NAMALWA (cell line): Measurements from ENCODE around the gene PMPCA.

Source experiments
- DNase-seq: peaks from one replicate; pipeline ENCODE4 v3.0.0-alpha.2; 2015; ENCODE audit warnings: low spot score

PMPCA gene

GRCh38 chr9:136373300-136374182, 36.9 kb upstream of the PMPCA start, which contains the start of gene CARD9:
Gene CARD9 (minus strand): TSS chr9:136373669. CDS start chr9:136372078, 1,591 bp downstream.
- DNase-seq = no peak

DNA sequence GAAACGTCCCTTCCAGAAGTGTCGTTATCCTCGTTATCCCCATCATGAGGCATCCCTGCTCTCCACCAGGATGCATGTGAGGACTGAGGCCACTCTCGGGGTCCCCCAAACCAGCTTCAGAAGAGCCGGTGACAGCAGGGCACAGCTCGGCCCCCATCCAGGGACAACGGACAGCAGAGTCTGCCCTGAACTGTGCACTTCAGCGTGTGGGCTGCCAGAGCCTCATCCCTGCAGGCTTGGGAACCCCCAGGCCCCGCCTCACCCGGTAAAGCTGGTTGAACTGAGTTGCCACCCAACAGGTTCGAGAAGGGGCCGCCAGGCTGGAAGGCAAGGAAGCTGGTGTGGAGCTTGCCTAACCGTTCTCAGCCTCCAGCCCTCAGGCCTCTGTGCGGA, 36.3 kb upstream of the PMPCA start:
- DNase-seq = no peak

GRCh38 chr9:136375096-136375495, 35.4 kb upstream of the PMPCA start:
- DNase-seq = no peak

GRCh38 chr9:136376457-136376856, 34.0 kb upstream of the PMPCA start:
- no peak for DNase-seq

DNA sequence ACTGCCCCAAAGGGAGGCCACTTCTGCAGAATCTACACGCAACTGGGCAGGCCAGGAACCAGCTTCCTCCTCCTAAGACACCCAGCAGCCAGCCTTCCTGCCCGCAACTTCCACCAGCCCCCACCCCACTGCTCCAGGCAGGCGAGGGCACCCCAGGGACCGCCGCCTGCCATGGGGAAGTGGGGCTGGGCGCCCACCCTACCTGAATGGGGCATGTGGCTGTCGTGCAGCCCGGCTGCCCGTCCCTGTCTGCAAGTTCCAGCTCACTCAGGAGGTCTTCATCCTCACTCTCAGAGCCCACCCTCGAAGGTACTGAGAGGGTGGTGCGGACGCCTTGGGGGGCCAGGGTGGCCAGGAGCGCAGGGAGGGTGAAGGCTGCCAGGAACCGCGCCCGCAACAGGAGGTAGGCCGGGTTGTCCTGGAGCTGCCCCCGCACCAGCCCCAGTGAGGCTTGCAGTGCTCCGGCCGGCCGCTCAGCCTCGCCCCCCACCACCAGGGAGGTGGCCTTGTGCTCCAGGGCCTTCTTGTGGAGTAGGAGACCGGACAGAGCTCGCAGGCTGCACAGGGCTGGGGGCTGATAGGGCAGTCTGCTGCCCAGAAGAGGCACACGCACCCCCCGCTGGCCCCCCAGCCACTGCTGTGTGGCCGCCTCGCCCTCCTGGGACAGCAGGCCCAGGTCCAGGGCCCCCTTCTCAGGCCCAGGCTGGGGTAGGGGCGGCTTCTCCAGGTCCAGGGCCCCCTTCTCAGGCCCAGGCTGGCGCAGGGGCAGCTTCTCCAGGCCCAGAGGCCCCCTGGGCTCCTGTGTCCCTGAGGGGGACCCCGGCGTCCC, 32.9 kb upstream of the PMPCA start:
- DNase-seq = no peak

GRCh38 chr9:136378170-136379002, 32.1 kb upstream of the PMPCA start:
- DNase-seq = no peak

DNA sequence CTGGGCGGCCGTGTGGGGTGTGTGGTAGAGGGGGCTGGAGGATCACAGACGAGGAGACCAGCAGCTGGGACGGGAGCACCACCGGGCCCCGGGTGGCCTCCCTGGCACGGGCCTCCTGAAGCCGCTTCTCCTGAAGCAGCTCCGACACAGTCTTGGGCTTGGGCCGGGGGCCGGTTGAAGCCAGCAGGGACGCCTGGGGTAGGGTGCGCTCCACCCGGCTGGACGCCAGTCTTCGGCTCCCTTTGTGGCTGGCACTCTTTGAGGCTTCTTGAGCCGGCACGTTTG, 31.5 kb upstream of the PMPCA start:
- no peak for DNase-seq

DNA sequence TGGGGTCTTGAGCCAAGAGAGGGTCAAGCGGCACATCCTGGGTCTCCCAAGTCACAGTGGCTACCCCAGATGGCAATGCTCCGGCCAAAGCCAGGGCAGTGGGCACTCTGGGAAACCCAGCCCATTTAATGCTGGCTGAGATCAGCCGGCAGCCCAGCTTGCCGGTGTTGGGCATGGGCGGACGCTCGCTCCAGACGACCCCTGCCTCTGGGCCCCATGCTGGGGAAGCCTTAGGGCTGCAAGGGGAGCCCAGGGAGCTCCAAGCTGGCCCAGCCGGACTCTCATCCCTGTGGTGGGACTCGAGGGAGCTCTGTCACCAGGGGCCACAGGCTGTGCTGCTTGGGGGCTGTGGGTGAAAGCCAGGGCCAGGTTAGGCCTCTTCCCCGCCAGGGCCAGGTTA, 31.1 kb upstream of the PMPCA start:
- DNase-seq = no peak

- DNase-seq = no peak
Observed at GRCh38 chr9:136379891-136380290, 30.6 kb upstream of the PMPCA start.

GRCh38 chr9:136380381-136380780, 30.1 kb upstream of the PMPCA start:
- no peak for DNase-seq

- DNase-seq = no peak
Observed at GRCh38 chr9:136381311-136381710, 29.1 kb upstream of the PMPCA start.

DNA sequence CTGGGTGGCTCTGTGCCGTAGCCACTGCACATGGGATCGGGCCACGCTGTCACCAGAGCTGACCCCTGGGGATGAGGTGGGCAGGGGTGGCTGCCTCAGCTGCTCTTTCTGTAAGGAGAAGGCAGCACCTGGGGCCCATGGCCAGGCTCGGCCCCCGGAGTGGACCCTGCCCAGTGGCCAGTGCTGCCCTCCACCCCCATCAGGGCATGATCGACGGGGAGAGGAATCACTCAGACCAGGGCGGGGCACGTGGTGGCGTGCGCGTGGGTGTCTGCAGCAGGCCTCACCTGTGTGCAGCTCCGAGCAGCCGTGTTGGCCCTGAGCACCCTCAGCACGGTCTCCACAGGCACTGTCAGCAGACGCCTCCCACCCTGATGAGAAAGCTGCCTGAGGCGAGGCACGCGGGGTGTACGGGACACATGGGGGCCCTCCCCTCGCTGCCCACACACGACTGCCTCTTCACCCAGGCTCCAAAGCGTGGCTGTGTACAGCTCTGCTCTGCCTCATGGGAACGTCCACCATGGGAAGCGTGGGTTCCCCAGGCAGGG, 28.4 kb upstream of the PMPCA start:
- no peak for DNase-seq

DNA sequence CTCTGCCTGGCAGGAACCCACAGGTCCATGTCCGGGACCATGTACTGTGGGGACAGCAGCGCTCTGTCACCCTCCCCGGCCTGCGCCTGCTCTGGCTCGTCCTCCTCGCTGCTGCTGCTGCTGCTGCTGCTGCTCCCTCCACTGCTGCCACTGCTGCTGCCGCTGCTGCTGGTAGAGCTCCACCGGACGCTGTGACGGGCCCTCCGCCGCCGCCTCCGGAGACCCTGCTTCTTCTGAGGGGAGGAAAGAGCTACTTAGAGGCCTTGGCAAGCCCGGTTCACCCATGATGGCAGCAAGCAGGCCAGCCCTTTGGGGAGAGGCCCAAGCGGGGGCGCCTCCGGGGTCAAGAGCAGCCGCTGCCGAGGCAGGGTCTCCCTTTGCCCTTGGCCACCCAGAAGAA, 27.0 kb upstream of the PMPCA start:
- DNase-seq = no peak

- DNase-seq = no peak
Observed at GRCh38 chr9:136385015-136385414, 25.4 kb upstream of the PMPCA start.

- DNase-seq = no peak
Observed at GRCh38 chr9:136386018-136386417, 24.4 kb upstream of the PMPCA start.

DNA sequence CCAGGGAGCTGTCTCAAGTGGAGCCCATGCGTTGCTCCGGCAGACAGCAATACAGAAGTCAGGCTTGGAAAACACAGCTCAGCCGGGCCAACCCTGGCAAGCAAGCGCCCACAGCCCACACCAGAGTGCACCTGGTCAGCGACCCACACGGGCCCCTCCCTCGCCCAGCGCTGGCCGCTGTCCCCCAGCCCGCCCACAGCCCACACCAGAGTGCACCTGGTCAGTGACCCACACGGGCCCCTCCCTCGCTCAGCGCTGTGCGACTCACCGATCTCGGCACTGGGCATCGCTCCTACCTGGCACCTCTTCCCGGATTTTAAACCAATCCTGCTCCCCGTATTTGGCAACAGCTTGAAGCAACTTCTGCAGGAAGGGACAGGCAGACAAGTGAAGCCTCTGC, 23.2 kb upstream of the PMPCA start:
- DNase-seq = no peak

DNA sequence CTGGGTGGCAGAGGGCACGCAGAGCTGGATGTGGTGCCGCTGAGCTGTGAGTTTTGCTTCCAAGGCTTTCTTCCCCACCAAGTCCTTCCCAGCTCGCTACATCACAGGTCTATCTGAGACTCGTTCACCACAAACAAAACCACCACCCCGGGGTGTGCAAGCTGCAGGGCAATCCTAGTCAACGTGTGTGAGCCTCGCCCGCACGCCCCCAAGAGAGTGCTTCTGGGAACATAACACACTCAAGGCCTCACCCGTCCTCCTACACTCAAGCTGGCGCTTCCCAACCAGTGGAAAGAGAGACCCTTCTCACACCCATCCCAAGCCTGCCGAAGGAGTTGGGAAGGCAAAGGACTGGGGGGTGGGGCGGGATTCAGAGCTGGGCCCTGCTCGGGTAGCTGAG, 21.1 kb upstream of the PMPCA start:
- no peak for DNase-seq

GRCh38 chr9:136391737-136392537, 18.5 kb upstream of the PMPCA start:
- DNase-seq = no peak

GRCh38 chr9:136392538-136393449, 17.7 kb upstream of the PMPCA start:
- DNase-seq = no peak

DNA sequence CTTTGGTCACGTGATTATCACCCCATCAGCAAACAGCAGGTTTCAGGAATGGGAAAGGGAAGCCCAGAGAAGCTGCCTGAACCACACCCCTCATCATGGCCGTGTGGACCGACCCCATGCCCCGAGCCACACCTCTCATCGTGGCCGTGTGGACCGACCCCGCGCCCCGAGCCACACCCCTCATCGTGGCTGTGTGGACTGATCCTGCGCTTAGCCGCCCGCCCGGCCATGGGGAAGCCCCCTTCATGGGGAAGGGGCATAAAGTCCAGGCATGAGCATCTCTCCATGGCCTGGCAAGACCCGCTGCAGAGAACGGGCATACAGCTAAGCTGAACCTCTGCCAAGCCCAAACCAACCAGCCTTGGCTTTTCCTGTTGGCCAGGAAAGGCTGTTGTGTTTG, 16.9 kb upstream of the PMPCA start:
- DNase-seq = no peak
